Activated CD4-positive, alpha-beta T cell treated with anti-CD3 and anti-CD28 coated beads, Interleukin-2, amount 50 U/mL, for 16 hours (primary cell): ENCODE data around the gene CLN3.
"Not testable (repeated sequence)": the region's sequence is repeated elsewhere in the genome, so short reads cannot be mapped to it uniquely, and the experiment has no call there.

ENCODE experiments used
- DNase-seq: peaks from one replicate; pipeline ENCODE4 v3.0.0-alpha.2; 2020

CLN3 gene

DNA sequence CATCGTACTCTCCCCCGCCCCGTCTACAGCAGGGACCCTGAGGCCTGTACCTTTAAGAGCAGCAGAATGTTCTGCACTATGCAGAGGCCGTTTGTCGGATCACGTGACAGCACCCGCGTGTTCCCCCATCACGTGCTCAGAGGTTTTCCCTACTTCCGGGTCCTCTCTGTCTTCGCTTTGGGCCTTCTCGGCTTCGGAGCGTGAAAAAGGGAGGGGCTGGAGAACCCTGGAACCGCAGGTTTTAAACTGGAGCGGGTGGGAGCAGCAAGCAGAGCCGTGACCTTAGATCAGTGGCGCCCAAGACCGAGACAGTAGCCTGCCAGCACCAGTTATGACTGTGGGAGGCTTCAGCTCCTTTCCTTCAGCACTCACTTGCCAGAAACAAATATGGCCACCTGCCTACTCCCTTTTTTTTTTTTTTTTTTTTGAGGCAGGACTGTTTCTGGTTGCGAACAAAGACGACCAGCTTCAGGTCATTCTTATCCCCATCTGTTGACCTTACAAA, at the start of gene CLN3:
Gene CLN3, minus strand, starts transcription at position 105 of the 505 bp plus-strand sequence. CDS start 315 bp downstream, outside the sequence.
- DNase-seq: peak; percentile 94

GRCh38 chr16:28540346-28540745, 48.5 kb upstream of the CLN3 start:
- no peak for DNase-seq

GRCh38 chr16:28538733-28539596, 47.1 kb upstream of the CLN3 start, which contains the start of gene NUPR1:
NUPR1 (minus strand) TSS chr16:28538974; CDS start chr16:28538907, 67 bp downstream.
- no peak for DNase-seq

GRCh38 chr16:28537964-28538732, 46.3 kb upstream of the CLN3 start:
- no peak for DNase-seq

- DNase-seq: no peak
Measured at GRCh38 chr16:28537076-28537475, 45.2 kb upstream of the CLN3 start.

- no peak for DNase-seq
Measured at GRCh38 chr16:28534542-28535373, 42.9 kb upstream of the CLN3 start.

DNA sequence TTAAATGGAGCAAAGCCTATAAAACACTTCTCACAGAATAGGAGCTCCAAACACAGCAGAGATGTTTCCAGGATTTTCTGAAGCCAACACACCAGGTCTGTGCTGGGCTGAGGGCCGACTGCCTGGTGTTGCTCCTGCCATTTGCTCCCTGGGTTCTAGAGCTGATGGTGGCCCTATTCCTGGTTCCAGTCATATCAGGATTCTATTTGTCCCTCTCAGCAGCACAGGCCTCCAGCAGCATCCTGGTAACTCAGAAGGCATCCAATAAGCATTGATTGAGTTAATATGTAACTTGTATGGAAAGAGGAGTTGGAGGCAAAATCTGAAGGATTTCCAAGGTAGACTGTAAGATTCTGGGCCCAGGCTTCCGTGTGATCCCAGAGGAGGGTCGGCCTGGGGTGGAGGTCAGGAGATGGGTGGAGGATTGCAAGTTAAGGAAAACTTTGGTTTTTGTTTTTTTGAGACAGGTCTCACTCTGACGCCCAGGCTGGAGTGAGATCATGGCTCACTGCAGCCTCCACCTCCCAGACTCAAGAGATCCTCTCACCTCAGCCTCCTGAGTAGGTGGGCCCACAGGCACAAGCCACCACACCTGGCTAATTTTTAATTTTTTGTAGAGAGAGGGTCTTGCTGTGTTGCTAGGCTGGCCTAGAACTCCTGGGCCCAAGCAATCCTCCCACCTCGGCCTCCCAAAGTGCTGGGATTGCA, 41.2 kb upstream of the CLN3 start:
- DNase-seq: no peak

DNA sequence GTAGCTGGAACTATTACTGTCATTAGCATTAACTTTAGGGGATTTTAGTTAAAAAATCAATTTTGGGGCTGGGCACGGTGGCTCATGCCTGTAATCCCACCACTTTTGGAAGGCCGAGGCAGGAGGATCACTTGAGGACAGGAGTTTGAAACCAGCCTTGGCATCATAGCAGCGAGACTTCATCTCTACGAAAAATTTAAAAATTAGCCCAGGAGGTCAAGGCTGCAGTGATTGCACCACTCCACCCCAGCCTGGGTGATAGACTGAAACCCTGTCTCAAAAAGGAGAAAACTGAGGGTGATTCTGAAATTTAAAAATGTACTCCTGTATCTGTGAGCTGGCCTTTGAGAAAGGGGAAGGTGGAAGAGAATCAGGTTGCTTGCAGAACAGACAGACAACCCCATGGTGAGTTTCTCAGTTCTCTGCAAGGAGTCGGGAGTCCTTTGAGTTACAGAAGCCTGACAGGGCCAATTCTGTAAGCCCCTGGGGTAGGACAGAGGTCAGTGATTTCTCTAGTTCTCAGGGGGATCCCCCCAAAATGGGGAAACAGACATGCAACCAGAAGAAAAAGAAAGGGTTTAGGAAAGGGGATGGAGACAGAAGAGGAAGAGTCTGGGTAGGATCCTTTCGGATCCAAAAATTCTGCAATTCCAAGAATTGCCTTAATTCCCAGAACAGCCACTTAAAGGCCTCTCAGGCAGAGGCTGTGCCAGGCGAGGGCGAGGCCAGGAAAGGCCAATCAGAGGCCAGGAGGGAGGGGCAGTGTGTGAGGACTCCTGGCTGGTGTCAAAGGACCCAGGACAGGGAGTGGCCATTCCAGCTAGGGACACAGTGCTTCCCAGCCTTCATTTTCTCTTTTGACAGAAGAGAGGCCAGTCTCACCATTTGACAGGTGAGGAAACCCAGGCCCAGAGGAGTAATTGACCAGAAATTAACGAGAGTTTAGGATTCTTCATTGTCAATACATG, 40.2 kb upstream of the CLN3 start:
- no peak for DNase-seq

DNA sequence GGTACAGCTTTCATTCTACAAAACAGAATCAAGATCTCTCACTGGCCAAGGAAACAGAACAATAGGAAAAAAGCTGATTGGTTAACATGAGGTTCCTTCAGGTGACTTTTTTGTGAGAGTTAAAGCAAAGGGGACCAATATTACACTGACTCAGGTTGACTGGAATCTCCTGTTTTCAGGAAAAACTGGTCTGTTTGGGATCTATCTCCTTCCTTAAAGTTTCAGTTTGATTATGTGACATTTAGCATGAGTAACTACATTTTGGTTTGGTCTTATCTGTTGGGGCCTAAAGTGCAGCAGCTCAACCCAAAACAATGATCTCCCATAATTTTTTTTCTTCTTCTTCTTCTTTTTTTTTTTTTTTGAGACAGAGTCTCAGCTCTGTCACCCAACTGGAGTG, 37.2 kb upstream of the CLN3 start:
- DNase-seq: no peak

- DNase-seq: no peak
Measured at GRCh38 chr16:28528463-28528867, 36.6 kb upstream of the CLN3 start.

DNA sequence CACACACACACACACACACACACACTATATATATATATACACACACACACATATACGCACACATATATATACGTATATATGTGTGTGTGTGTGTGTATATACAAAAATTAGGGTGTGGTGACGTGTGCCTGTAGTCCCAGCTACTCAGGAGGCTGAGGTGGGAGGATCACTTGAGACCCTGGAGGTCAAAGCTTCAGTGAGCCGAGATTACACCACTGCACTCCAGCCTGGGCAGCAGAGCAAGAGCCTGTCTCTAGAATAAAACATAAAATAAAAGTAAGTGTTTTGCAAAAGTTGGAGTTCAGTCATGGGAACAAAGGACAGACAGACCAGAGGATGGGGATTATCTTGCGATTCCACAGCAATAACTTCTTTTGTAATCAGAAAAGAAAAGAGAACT, 36.1 kb upstream of the CLN3 start:
- no peak for DNase-seq

DNA sequence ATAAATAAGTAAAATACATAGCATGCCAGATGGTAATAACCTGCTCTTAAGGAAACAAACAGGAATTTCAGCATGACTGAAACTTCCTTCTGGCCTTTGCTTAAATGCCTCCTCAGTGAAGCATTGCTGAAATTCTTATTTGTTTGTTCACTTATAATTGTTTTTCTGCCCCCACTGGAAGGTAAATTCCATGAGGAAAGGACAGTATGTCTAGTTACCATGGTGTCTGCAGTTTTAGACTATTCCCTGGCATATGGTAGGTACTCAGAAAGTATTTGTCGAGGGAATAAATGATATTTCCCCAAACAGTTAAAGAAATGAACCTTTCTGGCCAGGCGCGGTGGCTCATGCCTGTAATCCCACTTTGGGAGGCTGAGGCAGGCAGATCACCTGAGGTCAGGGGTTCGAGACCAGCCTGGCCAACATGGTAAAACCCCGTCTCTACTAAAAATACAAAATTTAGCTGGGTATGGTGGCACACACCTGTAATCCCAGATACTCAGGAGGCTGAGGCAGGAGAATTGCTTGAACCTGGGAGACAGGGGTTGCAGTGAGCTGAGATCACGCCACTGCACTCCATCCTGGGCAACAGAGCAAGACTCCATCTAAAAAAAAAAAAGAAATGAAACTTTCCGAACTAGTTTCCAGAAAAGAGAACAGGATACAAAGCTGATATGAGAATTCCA, 35.4 kb upstream of the CLN3 start:
- not testable (repeated sequence) for DNase-seq

GRCh38 chr16:28526201-28527099, 34.6 kb upstream of the CLN3 start:
- DNase-seq: no peak

GRCh38 chr16:28524681-28525171, 32.9 kb upstream of the CLN3 start:
- DNase-seq: no peak

GRCh38 chr16:28522792-28523191, 30.9 kb upstream of the CLN3 start:
- no peak for DNase-seq

DNA sequence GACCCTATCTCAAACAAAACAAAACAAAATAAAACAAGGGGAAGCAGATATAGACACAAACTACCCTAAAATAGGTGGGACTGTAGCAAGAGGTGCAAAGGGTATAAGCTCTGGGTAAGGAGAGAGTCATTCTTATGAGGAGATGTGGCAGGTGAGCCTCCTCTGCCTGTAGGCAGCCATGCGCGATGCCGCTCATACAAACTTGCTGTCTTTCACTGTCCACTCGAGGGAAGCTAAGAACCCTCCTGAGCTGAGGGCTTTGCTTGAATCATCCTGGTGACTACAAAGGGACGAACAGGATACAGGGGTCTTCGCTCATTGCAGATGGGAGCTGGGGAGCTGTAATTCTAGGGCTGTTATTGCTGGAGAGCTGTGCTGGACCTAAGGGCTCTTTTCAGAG, 29.6 kb upstream of the CLN3 start:
- no peak for DNase-seq

DNA sequence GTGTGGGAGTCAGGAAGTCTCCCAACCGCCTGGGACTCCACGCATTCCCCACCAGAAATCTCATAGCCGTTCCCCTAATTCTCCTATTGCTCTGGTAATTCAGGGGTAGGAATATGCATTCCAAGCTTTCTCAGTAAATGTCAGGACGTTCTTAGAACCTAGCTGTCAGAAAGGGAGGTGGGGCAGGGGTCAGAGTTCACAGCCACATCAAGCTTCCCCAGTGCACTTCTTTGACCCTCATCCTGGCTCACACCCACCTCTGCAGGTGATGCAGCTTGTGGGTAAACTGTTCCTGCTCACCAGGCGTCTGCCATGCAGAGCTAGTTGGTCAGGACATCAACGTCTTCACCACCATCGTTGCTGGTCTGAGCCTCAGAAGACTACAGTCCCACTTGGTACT, 28.8 kb upstream of the CLN3 start:
- DNase-seq: no peak

DNA sequence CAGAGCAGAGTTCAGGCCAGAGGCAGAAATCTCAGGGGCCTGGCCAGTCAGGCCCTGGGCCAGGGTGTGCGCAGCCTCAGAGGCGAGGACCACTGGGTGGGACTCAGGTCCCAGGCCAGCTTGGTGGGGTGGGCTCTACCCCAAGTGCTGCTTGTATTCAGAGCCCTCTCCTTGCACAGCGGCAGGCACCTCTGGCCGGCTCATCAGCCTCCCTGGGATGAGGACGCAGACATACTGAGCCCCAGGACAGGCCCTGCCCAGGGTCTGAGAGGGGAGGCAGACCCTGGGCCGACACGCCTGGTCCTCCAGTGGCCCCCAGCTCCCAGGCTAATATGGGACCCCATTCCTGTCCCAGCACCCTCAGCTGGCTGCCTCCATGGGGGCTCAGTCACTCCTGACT, 22.4 kb upstream of the CLN3 start:
- DNase-seq: no peak
